CD4-positive, alpha-beta T cell treated with Interleukin-12 subunit alpha and Interleukin-12 subunit beta, for 1 hour (primary cell): ENCODE results near the gene ATP6V0C.
A peak's percentile ranks its signal among the peaks of the same experiment; 100 is the strongest.
"Not testable (repeated sequence)": the region's sequence is repeated elsewhere in the genome, so short reads cannot be mapped to it uniquely, and the experiment has no call there.

ENCODE experiments used
- DNase-seq: peaks from one replicate; pipeline ENCODE4 v3.0.0-alpha.2; 2020

ATP6V0C gene

DNA sequence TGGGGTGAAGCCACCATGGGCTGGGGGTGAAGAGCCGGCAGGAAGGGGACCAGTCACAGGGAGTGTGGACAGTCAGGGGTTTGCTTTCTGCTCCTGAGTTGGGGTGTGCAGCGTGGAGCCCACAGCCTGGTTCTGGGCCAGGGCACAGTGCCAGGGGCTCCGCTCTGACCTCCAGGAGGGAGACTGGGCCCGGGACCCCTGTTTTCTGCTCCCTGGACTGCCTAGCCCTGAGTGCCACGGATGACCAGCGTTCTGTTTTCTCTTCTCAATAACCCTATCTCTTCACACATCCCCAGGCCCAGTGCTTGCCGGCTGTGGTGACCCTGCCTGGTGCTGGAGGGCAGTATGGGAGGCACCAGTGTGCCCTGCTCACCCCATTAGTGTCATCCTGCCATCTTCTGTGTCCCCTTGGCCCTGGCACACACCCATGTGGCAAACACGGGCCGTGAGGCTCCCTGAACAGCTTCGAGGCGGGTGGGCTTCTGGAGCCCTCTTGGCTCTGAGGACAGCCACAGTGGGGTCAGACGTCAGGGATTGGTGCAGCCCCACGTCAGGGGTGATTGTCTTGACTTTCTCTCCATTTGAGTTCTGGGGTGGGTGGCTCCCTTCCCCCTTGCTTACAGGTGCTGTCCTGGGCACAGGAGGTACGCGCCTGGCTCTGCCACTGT, 16.3 kb downstream of the ATP6V0C start:
- no peak for DNase-seq

DNA sequence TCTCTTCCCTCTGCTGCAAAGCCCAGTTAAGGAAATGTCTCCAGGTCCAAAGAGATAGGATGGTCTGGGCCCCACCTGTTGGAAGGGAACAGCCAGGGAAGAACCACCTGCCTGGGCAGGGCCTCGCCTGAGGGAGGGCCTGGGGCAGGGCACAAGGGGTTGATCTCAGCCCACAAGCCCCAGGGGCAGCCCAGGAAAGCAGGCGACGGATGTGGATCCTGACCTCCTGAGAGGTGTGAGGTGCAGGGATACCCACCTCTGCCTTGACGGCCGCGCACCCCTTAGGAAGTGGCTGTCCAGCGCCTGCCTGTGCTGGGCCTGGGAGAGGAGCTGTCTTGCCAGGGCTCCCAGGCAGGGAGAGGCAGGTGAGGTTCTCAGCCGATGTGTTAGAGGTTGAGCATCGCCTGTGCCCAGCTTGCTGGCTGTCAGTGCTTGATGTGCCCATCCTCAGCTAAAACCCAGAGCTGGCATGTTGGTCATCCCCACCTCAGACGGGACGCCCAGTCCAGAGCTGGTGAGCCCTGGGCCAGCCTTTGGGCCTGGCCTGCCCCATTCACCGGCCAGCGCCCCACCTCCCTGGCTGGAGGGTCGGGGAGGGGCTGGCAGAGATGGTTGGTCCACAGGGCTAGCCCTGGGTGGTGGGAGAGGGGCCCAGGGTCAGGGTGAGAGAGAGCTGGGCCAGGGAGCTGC, 17.0 kb downstream of the ATP6V0C start:
- DNase-seq: no peak

DNA sequence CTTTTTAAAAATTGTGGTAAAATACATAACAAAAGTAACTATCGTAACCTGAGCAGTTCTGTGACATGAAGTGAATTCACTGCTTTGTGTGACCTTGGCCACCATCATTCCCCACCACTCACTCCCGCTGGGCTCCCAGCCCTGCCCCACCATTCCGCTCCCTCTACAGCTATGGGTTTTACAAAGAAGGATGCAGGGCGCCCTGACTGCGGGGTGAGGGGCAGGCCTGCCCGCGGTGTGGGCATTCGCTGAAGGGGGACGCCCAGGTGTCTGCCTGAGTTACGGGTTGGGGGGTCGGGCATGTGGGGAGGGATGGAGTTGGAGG, 17.6 kb downstream of the ATP6V0C start, which contains the start of gene CEMP1:
Gene CEMP1, minus strand, starts transcription at position 38 of the 325 bp plus-strand sequence. CDS start 335 bp downstream, outside the sequence.
- DNase-seq: no peak

- DNase-seq: peak; percentile 97
Measured at GRCh38 chr16:2531696-2532493, 18.1 kb downstream of the ATP6V0C start.

DNA sequence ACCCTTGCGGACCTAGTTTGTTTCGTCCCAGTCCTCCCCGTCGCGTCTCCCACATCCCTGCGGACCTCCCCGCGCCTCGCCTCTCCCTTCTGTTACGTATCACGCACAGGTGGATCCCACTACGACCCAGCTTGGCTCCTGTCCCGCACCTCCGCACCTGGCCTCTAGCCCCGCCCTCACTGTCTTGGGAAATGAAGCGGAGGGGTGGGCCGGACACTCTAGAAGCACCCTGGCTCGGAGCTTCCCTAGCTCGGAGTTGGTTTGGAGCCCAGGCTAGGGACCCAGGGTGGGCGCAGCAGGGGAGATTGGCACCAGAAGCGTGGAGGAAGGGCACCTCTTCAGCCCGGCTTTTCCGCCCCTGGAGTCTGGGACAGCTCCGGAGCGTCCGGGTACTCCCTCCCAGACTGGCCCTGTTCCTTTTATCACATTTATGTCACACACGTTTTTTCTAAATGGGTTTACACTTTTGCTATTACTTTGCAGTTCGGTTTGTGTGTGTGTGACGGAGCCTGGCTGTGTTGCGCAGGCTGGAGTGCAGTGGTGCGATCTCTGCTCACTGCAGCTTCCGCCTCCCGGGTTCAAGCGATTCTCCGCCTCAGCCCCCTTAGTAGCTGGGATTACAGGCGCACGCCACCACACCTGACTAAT, 18.9 kb downstream of the ATP6V0C start:
- peak; percentile 75 for DNase-seq

- DNase-seq: not testable (repeated sequence)
Measured at GRCh38 chr16:2533142-2533755, 19.5 kb downstream of the ATP6V0C start.

GRCh38 chr16:2533912-2534311, 20.2 kb downstream of the ATP6V0C start:
- no peak for DNase-seq

DNA sequence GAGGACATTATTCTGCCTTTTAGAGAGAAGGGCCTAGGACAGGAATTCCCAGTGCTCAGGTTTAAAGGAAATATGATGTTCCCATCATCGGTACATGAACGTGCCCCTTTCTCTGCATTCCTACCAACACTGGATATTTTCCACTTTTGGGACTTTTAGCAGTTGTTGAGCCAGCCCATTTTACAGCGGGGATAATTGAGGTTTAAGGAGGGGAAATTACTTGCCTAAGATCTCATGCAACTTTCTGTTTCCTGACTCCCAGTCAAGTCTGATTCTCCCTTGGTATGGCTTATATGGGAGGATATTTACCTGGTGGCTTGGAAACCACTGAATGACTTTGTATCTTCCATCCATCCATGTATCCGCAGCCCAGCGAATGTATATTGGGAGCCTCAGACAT, 20.6 kb downstream of the ATP6V0C start:
- DNase-seq: not testable (repeated sequence)

GRCh38 chr16:2535625-2536013, 21.9 kb downstream of the ATP6V0C start:
- no peak for DNase-seq

GRCh38 chr16:2537451-2538379, 24.0 kb downstream of the ATP6V0C start, which contains the start of gene PDPK1:
TSS of gene PDPK1 (plus strand) at chr16:2538021. CDS start at chr16:2538113, 92 bp downstream.
- DNase-seq: peak; percentile 97

- not testable (repeated sequence) for DNase-seq
Measured at GRCh38 chr16:2539192-2539844, 25.6 kb downstream of the ATP6V0C start.

DNA sequence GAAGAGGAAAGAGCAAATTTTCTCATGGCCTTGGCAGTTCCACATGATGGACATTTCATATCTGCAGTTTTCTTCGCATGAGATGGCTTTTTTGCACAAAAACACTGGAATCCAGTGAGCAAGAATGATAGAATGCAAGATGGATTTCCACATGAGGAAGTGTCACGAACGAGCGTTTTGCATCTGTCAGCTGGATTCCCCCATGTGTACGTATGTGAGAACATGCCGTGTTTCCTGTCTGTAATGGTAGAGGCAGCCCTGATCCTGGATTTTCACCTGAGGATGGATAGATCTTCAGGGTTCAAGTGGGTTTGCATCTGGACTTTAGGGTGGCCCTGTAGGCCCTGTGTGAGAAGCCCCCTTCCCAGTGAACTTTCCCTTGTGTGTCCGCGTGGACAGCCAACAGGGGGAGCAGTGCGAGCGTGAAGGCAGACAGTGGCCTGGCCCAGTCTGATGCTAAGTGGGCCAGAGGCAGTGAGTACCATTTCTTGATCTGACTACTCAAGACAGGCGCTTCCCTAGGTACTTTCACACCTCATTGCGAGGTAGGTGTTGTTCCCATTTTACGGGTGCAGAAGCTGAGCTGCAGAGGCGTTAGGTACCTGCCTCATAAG, 26.2 kb downstream of the ATP6V0C start:
- peak; percentile 49 for DNase-seq

GRCh38 chr16:2540912-2541311, 27.2 kb downstream of the ATP6V0C start:
- DNase-seq: not testable (repeated sequence)

- not testable (repeated sequence) for DNase-seq
Measured at GRCh38 chr16:2541409-2541808, 27.7 kb downstream of the ATP6V0C start.

DNA sequence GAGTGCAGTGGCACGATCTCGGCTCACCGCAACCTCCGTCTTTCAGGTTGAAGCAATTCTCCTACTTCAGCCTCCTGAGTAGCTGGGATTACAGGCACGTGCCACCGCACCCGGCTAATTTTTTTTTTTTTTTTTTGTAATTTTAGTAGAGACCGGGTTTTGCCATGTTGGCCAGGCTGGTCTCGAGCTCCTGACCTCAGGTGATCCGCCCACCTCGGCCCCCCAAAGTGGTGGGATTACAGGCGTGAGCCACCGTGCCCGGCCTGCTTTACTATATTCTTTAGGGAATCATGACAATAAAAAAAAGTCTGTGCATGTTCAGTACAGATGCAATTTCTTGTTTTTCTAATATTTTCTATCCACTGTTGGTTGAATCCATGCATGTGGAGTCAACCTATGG, 30.0 kb downstream of the ATP6V0C start:
- not testable (repeated sequence) for DNase-seq

DNA sequence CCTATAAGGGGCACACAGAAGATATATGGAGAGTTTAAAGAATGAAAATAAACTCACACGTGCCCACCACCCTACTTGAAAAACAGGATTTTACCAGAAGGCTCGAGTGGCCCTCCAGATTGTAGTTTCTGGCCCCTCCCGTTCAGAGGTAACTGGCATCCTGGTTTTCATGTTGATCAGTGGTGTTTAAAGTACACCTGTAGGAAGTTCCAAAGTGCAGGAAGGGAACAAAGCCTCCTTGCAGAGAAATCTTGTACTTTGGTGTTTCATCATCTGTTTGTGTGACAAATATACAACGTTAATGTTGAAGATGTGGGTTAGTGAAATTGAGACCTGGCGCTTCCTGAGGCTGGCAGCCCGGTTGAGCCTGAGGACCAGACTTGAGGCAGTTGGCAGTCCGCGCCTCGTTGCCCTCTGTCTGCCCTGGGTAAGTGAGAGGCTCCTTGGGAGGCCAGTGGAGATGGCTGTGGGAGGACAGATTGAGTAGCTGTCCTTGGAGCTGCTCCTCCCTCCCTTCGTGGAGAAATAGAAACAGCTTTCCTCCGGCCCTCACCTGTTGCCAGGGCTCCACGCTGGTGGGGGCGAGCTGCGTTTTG, 36.6 kb downstream of the ATP6V0C start:
- DNase-seq: not testable (repeated sequence)

DNA sequence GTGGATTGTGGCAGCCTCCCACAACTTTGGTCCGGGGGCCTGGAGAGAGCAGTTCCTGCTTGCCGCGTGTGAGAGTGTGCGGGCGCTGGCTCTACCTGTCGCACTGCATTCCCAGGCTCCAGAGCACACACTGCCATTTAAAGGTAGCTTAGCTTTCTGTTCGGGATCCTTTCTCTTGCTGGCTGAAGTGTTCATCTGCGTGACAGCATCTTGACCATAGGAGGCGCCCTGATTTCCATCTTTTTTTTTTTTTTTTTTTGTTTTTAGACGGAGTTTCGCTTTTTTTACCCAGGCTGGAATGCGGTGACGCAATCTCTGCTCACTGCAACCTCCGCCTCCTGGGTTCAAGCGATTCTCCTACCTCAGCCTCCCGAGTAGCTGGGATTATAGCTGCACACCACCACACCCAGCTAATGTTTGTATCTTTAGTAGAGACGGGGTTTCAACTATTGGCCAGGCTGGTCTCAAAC, 37.7 kb downstream of the ATP6V0C start:
- DNase-seq: not testable (repeated sequence)

DNA sequence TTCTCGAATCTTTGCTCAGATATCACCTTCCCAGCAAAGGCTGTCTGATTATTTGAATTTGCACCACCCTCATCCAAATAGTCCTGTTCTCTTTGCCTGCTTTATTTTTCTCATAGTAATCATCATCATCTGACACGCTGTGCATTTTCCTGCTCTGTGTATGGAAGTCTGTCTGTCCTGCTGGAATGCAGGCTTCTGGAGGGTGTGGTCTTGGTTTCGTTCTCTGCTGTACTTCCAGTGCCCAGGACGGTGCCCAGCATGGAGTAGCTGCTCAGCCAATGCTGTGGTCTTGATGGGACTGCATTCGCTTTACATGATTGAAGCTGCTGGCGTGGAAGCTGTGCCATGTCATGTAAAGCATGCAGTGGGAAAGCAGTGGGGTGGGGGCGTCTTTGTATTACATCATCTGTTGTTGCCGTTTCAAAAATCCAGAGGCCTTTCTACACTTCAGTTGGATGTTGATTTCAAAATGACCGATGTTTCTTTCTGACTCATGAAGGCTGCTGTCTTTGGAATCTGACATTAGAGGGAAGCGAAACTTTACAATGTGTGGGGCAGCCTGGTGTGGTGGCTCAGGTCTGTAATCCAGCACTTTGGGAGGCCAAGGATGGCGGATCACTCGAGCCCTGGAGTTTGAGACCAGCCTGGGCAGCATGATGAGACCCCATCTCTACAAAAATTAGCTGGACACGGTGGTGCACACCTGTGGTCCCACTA, 41.1 kb downstream of the ATP6V0C start:
- not testable (repeated sequence) for DNase-seq

- not testable (repeated sequence) for DNase-seq
Measured at GRCh38 chr16:2557150-2557549, 43.4 kb downstream of the ATP6V0C start.
